Activated T-cell treated with anti-CD3 and anti-CD28 coated beads for 48 hours (primary cell): ENCODE results near the gene TYW5.
"Not testable (repeated sequence)": the region's sequence is repeated elsewhere in the genome, so short reads cannot be mapped to it uniquely, and the experiment has no call there.

Experiments
- DNase-seq: peaks from one replicate; pipeline ENCODE4 v3.0.0-alpha.2; 2020; ENCODE audit warnings: low read depth

Gene TYW5

DNA sequence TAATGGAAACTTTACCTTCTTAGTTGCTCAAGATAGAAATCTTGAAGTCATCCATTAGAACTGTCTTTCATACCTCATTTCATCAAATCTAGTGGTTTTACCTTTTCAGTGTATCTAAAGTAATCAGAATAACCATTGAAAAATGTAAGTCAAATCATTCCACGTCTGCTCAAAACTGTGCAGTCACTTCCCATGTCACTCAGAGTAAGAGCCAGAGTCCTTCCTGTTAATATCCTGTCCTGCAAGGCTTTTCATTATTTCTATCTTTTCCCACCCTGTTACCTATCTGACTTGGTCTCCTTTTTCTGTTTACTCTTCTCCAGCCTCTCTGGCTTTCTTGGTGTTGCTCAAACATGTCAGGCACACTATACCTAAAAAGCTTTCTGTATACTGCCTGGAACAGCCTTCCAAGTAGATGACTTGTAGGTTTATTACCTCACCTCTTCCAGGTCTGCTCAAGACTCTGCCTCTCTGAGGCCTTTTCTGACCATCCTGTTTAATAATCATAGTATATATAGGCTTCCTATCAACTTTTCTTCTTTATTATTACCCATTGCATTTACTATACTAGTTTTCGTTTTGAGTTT, 40.8 kb downstream of the TYW5 start:
- no peak for DNase-seq

DNA sequence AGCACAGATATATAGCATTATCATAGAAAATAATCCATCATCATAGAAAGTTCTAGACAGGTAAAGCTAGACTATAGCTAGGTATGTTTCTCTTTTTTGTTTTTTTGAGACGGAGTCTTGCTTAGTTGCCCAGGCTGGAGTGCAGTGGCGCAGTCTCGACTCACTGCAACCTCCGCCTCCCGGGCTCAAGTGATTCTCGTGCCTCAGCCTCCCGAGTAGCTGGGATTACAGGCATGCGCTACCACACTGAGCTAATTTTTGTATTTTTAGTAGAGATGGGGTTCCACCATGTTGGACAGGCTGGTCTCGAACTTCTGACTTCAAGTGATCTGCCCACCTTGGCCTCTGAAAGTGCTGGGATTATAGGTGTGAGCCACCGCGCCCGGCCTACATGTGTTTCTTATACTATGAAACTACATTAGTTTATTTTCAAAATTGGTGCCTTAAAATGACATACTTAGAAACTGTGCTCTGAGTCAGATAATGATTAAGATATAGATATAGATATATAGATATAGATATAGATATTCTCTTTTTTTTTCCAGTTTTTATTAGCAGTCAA, 42.7 kb downstream of the TYW5 start:
- DNase-seq, result not testable (repeated sequence)

DNA sequence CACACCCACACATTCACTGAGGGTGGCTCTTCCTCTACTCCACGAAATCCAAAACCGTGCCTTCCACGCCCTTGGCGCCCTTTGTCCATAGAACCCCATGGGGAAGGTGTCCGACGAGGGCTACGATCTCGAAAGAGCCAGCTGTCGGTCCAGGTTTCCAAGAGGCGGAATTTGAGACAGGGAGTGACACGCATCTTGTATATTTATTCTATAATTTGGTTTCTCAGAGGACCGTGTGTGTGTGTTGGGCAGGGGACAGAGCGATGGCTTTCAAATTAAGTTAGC, 43.5 kb downstream of the TYW5 start:
- DNase-seq, result no peak

DNA sequence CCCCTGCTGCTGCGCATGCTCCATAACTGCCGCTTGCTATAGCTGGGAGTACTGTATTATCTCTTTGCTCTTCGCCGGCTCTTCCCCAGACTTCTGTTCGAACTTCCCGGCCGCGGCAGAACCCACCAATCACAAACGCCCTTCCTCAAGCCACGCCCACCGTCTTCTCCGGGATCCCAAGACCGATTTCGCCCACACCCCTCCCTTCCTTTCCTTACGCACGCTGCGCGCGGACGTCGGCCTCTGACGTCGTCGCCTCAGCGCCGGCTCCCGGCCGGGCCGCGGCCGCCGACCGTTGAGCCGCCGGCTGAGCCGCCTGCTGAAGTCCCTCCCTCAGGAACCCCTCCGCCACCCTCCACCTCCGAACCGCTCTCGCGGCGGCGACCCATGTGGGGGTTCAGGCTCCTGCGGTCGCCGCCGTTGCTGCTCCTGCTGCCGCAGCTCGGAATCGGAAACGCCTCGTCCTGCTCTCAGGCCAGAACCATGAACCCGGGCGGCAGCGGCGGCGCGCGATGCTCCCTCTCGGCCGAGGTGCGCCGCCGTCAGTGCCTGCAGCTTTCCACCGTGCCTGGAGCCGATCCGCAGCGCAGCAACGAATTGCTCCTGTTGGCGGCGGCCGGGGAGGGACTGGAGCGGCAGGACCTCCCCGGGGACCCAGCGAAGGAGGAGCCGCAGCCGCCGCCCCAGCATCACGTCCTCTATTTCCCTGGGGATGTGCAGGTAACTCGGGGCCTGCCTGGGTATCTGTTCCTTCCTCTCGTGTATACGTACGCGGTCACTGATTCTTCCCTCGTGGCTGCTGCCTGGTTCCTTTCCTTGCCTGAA, 44.0 kb downstream of the TYW5 start, which contains the start of gene C2orf69:
Gene C2orf69 (plus strand): TSS at position 242 of the 825 bp plus-strand sequence. CDS start 146 bp downstream, at position 388.
- DNase-seq, result peak; percentile 91

DNA sequence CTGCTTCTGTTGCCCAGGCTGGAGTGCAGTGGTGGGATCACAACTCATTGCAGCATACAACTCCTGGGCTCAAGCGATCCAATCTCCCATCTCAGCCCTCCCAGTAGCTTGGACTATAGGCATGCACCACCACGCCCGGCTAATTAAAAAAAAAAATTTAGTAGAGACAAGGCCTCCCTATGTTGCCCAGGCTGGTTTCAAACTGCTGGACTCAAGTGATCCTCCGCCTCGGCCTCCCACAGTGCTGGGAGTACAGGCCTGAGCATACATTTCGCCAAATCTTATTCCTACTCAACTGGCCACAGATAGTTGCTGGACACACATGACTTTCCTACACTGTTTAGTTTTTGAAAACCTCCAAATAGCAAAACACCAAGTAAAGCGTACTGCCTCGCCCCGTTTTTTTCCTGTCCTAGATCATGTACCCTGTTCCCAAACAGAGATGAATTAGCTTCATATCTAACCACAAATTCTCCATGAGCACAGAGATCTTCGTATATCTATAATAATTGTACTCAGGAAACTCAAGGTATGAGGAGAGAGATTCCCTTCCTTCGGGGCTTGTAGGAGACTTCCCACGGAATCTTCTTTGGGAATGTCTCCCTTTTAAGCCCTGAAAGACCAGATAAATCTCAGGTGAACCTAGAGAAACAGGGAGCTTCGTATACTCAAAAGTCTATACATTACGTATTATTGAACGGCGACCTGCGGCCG, 44.8 kb downstream of the TYW5 start:
- DNase-seq, result no peak

DNA sequence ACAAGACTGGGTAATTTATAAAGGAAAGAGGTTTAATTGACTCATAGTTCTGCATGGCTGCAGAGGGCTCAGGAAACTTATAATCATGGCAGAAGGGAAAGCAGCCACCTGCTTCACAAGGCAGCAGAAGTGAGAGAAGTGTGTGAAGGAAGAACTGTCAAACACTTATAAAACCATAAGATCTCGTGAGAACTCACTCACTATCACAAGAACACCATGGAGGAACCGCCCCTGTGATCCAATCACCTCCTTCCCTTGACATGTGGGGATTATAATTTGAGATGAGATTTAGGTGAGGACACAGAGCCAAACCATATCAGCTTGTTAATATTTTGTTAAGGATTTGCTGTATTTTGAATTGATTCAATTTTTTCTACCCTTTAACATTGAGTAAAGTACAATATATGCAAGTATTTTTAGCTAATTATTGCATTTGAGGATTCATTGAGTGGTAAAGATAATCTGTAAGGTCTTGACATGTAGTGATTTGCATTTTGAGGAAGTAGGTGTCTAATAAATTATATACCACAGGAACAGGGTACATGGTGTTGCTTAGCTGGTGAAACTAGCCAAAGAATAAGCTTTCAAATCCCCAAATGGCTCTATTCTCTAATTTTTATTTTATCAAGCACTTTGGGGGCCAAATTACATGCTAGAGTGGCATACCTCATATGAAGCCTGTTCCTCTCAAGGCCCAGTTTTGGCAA, 48.1 kb downstream of the TYW5 start:
- DNase-seq, result no peak

DNA sequence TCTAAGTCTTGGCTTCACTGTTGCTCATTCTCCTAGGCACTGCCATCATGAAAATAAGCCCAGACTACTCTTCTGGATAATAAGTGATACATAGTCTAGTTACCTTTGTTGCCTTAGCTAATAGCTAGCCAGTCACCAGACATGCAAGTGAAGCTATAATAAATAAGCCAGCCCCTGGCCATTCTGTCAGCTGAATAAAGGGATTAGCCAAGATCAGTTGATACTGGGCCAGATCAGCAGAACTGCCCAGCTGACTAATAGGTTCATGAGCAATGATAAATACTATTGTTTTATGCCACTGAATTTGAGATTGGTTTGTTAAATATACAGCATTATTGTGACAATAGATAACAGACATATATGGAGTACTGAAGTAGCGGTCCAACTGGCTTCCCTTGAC, 52.2 kb downstream of the TYW5 start:
- no peak for DNase-seq

DNA sequence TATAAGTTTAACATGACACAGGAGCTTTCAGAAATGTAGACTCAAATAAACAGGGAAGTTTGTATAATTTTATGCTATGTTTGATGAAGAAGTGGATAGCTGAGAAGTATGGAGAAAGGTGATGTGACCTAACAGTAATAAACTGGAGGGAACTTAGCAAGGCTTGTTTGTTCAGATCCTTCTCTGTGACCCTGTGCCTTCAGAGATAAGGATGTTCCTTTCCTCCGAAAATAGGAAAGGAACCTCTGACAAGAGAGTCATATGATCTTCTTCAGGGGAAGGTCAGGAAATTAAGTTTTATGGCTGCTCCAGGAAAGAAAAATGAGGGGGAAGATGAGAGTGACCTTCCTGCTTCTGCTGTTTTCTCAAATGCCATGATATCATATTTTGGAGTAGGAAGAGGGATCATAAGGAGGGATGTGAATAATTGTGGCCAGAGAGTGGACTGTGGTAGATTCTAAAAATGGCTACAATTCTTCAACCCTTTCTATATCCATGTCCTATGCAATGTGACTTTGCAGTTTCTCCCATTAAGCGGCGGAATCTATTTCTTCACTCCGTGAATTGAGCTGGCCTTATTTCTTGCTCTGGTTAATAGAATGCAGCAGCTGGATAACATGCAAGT, 52.7 kb downstream of the TYW5 start:
- DNase-seq, result no peak

DNA sequence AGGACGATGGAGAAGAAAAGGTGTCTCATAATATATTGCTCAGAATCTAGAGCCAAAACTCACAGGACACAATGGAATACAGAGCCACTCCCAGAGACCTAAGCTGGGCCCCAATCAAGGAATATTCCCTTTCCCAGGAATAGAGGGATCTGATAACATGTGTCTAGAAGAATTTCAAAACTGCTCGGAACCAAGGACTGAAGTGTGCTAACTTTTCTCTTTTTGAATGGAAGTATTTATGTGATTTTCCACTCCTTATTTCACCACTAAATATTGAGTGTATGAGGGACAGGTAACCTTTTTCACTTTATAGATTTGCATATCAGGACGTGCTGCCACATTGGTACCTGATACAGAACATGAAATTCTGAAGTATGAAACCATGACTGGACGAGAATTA, 53.3 kb downstream of the TYW5 start:
- DNase-seq, result no peak

DNA sequence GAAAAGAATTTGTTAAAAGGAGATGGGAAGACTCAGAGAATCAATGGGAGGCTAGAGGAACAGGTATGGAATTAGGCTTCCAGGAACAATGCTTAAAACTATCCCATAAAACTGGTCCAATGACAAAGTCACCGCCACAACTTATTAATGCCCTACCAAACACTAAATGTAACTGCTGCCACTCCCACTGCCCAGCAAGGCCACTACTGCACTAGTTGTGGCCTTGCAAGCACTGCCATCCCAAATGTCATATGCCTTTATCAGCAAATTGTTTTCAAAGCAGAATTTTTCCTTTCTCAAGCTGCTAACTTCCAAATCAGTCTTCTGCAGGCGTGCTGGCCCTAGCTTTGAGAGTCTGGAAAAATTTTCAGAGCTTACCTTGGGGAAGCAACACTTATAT, 58.7 kb downstream of the TYW5 start:
- no peak for DNase-seq

DNA sequence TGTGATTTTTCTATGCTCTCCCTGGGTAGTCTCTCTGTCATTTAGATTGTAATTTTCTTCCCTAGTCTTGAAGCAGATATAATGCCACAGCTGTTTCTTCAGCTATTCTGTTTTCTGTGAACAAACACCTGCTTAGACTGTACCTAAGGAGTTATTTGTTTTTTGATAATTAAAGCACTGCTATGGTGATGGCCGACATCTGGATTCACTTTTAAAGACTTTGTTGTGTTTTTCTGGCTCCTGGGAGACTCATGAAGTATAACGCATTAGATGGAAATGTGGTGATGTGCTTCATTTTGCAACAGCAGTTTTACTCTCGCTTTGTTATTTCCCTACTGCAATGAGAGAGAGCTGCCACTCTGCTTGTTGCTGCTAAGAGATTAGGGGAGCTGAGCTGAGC, 59.9 kb downstream of the TYW5 start:
- DNase-seq, result no peak

DNA sequence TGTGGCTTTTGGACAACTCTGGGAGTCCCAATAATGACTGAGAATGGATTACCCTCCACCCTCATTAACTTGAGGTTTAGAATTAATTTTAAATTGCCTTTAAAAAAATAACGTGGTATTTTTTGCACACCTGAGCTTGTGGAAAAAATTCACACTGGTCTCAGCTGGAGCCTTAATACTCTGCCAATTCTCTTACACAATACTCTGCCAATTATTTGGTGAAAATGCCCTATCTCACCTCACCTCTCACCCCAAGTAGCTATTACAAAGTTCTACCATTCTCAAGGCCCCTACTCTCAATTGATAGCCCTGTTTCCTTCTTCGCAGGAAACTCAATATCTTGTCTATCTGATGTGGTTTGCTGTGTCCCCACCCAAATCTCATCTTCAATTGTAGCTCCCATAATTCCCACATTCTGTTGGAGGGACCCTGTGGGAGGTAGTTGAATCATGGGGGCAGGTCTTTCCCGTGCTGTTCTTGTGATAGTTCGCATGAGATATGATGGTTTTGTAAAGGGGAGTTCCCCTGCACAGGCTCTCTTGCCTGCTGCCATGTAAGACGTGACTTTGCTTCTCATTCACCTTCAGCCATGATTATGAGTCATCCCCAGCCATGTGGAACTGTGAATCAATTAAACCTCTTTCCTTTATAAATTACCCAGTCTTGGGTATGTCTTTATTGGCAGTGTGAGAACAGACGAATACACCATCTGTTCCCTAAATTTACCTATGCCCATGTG, 71.6 kb downstream of the TYW5 start:
- DNase-seq, result no peak

DNA sequence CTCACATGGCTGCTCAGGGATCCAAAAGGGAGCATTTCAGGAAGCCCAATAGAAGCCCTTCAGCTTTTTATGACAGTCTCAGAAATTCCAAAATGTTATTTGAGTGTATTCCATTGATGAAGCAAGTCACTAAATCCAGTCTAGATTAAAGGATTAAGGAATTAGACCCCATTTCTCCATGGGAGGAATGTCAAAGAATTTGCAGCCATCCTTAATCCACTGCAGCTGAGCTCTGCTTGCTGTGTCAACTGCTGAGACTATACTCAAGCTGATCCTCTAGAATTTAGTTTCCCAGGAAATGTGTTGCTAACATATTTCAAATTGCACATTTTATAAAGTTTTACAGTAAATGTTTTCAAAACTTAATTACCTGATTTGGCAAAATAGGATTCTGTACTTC, 72.6 kb downstream of the TYW5 start:
- DNase-seq, result no peak
